ENCODE results near the gene EPC2.

- TF ChIP-seq EZH2phosphoT487 (IDR thresholded peaks at IDR 0.05; ENCODE audit: insufficient read depth, low read depth) = 0 out of 2 replicates have a peak, but pooled peaks have one; percentile 31
- TF ChIP-seq EZH2 (IDR thresholded peaks at IDR 0.05; ENCODE audit: insufficient read depth, poor library complexity, severe bottlenecking) = no peak
These were observed 150.0 kb downstream of the EPC2 start for GRCh38 chr2:148794558-148794957.

All from GM23248 (cell line).